ENCODE data around the gene KLHL26. TPM values are rescaled to one million over a fixed set of nuclear protein-coding genes. Genes with fewer than 3 reads are reported as not detected.

The KLHL26 gene
- total RNA-seq, 1 experiment from 2014 or later: 17.1 TPM

- ATAC-seq (no peak), DNase-seq (ENCODE audit: low read depth, low spot score) (no peak)
- Histone ChIP-seq H3K4me3 (replicated peaks in 1 of 2; ENCODE audit: low read depth in 1 of 2, low read length in 2 of 2) (no peak overlapping the region), H3K4me2 (ENCODE audit: low read length) (no peak overlapping the region), H3K27me3 (ENCODE audit: insufficient read depth, low read length) (peaks cover 9% of the 10 kb centered on the region; the same call in 1 of the 2 replicates), H3K9me3 (ENCODE audit: control insufficient read depth in 1 of 2, insufficient read depth in 1 of 2, low read depth in 1 of 2, low read length in 2 of 2) (no peaks in the 10 kb centered on the region), H3K79me2 (ENCODE audit: insufficient read depth, low read length) (no peaks in the 10 kb centered on the region), H2AFZ (ENCODE audit: low read depth, low read length, poor library complexity, severe bottlenecking) (no peak overlapping the region), H3K9me2 (ENCODE audit: insufficient read depth) (no peaks in the 10 kb centered on the region), H3K4me1 (ENCODE audit: control insufficient read depth in 1 of 2, insufficient read depth in 2 of 2, low read length in 2 of 2) (peaks cover 15 to 18% of the 10 kb centered on the region in 2 experiments), H3K36me3 (ENCODE audit: control insufficient read depth in 1 of 2, insufficient read depth in 2 of 2, low read length in 2 of 2) (no peaks in the 10 kb centered on the region), H3K9ac (ENCODE audit: low read length) (no peak overlapping the region), H3K27ac (ENCODE audit: low read depth, low read length) (no peak overlapping the region), H4K20me1 (ENCODE audit: insufficient read depth) (no peaks in the 10 kb centered on the region)
- POLR2A ChIA-PET: no interaction called here
- intact Hi-C loops (cut with micrococcal nuclease): no loop called here
- RAD21 ChIA-PET (ENCODE audit: low non-redundant PET in 1 of 2, low total read pairs in 2 of 2, uncharacterized antibody in 2 of 2, unreplicated experiment in 2 of 2): no interaction called here
- no TSS peak for BruUV-seq (replicated peaks)
- CTCF ChIA-PET: no interaction called here
- no peak for TF ChIP-seq YY1 (IDR thresholded peaks at IDR 0.05; ENCODE audit: extremely low read depth, insufficient replicate concordance, low read depth, low read length)
- no peak for TF ChIP-seq ZBTB33 (IDR thresholded peaks at IDR 0.05; ENCODE audit: extremely low read depth, insufficient replicate concordance, low read length)
- TF ChIP-seq CBX3 (IDR thresholded peaks at IDR 0.05; ENCODE audit: low read depth): no peak
- no peak for TF ChIP-seq ZFX (IDR thresholded peaks at IDR 0.05)
- TF ChIP-seq SIN3A (IDR thresholded peaks at IDR 0.05; ENCODE audit: low read depth): no peak
- TF ChIP-seq EGR1 (IDR thresholded peaks at IDR 0.05; ENCODE audit: low read depth): no peak
These were observed 32.0 kb upstream of the KLHL26 start for GRCh38 chr19:18604820-18605159.

GRCh38 chr19:18605196-18605545, 31.7 kb upstream of the KLHL26 start:
- no peak for DNase-seq (ENCODE audit: low read depth, low spot score)
- Histone ChIP-seq H3K4me2 (ENCODE audit: low read length) (no peak overlapping the region), H3K4me3 (replicated peaks in 1 of 2; ENCODE audit: low read depth in 1 of 2, low read length in 2 of 2) (no peak overlapping the region), H3K79me2 (ENCODE audit: insufficient read depth, low read length) (no peaks in the 10 kb centered on the region), H3K27ac (ENCODE audit: low read depth, low read length) (no peak overlapping the region), H3K9me2 (ENCODE audit: insufficient read depth) (no peaks in the 10 kb centered on the region), H3K36me3 (ENCODE audit: control insufficient read depth in 1 of 2, insufficient read depth in 2 of 2, low read length in 2 of 2) (no peaks in the 10 kb centered on the region), H3K9me3 (ENCODE audit: control insufficient read depth in 1 of 2, insufficient read depth in 1 of 2, low read depth in 1 of 2, low read length in 2 of 2) (no peaks in the 10 kb centered on the region), H4K20me1 (ENCODE audit: insufficient read depth) (no peaks in the 10 kb centered on the region), H3K27me3 (ENCODE audit: insufficient read depth, low read length) (peaks cover 11% of the 10 kb centered on the region; the same call in 1 of the 2 replicates), H3K4me1 (ENCODE audit: control insufficient read depth in 1 of 2, insufficient read depth in 2 of 2, low read length in 2 of 2) (peaks cover 19 to 21% of the 10 kb centered on the region in 2 experiments), H3K9ac (ENCODE audit: low read length) (no peak overlapping the region), H2AFZ (ENCODE audit: low read depth, low read length, poor library complexity, severe bottlenecking) (no peak overlapping the region)
- no peak for ATAC-seq
- BruUV-seq (replicated peaks): no TSS peak
- RAD21 ChIA-PET (ENCODE audit: low non-redundant PET in 1 of 2, low total read pairs in 2 of 2, uncharacterized antibody in 2 of 2, unreplicated experiment in 2 of 2): no interaction called here
- TF ChIP-seq EZH2 (IDR thresholded peaks at IDR 0.05) (no peak), FOSL1 (IDR thresholded peaks at IDR 0.05; ENCODE audit: low read depth) (no peak), EGR1 (IDR thresholded peaks at IDR 0.05; ENCODE audit: low read depth) (no peak), POLR2AphosphoS5 (IDR thresholded peaks at IDR 0.05; ENCODE audit: low read depth, low read length) (no peak), ZFX (IDR thresholded peaks at IDR 0.05) (no peak), RAD21 (IDR thresholded peaks at IDR 0.05; ENCODE audit: low read depth) (no peak), YY1 (IDR thresholded peaks at IDR 0.05; ENCODE audit: extremely low read depth, insufficient replicate concordance, low read depth, low read length) (no peak), ELF1 (IDR thresholded peaks at IDR 0.05; ENCODE audit: borderline replicate concordance, low read depth) (no peak), SP1 (IDR thresholded peaks at IDR 0.05; ENCODE audit: low read depth) (no peak), JUND (IDR thresholded peaks at IDR 0.05) (no peak), POLR2A (IDR thresholded peaks at IDR 0.05; ENCODE audit: borderline replicate concordance, extremely low read depth, insufficient read depth, insufficient read length) (no peak), CEBPB (IDR thresholded peaks at IDR 0.05; ENCODE audit: low read depth) (no peak)
- POLR2A ChIA-PET: no interaction called here
- CTCF ChIA-PET: no interaction called here
- intact Hi-C loops (cut with micrococcal nuclease): no loop called here

Measured in HCT116 (cell line).